SK-N-SH treated with all-trans-retinoic acid at 6 μM for 48 hours (cell line): ENCODE measurements around the gene SLC38A9.

Experiments used
- RARB ChIP-seq: fragments of 250-450 bp; sonication (Bioruptor Pico); IDR thresholded peaks from 2 replicates; pipeline ENCODE4 v1.8.0; 2021; ENCODE audit warnings: mild to moderate bottlenecking, moderate library complexity
- TCF4 ChIP-seq: fragments of 250-450 bp; sonication (Bioruptor Pico); IDR thresholded peaks from 2 replicates; pipeline ENCODE4 v1.8.0; 2021; ENCODE audit warnings: mild to moderate bottlenecking, moderate library complexity, borderline replicate concordance
- ZNF565 ChIP-seq: fragments of 450-650 bp; formaldehyde crosslinking; conservative IDR thresholded peaks from 2 replicates; pipeline ENCODE4 v1.5.0; 2020; ENCODE audit warnings: low read depth, mild to moderate bottlenecking, moderate library complexity
- ZNF8 ChIP-seq: fragments of 450-650 bp; formaldehyde crosslinking; IDR thresholded peaks from 2 replicates; pipeline ENCODE4 v1.5.0; 2020; ENCODE audit warnings: mild to moderate bottlenecking, moderate library complexity

DNA sequence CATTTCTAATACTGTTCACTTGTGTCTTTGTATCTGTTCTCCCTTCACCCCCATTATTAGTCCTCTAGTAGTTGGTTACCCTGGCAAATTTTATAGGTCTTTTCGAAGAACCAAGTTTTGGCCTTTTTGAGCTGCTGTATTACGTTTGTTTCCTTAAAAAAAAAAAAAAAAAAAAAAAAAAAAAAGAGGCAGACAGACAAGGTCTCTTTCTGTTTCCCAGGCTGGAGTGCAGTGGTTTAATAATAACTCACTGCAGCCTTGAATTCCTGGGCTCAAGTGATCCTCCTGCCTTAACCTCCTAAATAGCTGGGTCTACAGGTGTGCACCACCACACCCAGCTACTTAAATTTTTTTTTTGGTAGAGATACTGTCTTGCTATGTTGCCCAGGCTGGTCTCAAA is 46.6 kb upstream of the SLC38A9 start:
- no peak for TF ChIP-seq RARB
- no peak for TF ChIP-seq TCF4
- no peak for TF ChIP-seq ZNF565 (CRISPR knock-in tag)
- TF ChIP-seq ZNF8 = no peak
